ENCODE results near the gene FTH1. TPM values are rescaled to one million over a fixed set of nuclear protein-coding genes. Genes with fewer than 3 reads are reported as not detected.

The FTH1 gene
- polyA plus RNA-seq, 4 donors = 3,413 to 10,000 (median 8,267) TPM

DNA sequence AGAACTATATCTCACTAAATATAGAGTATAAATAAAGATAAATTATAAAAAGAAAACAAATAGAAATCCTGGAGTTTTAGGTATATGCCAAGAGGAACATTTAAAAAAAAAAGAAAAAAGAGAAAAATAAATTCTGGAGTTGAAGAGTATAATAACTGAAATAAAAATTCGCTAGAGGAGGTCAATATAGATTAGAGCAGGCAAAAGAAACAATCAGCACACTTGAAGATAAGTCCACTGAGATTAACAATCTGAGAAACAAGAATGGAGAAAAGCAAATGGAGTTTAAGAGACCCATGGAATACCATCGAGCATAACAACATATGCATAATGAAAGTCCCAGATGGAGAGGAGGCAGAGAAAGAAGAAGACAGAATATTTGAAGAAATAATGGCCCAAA is 31.6 kb downstream of the FTH1 start:
- no peak overlapping the region for H3K27ac ChIP-seq (ENCODE audit: low read depth in 1 of 3, low read length in 2 of 3)
- no peaks in the 10 kb centered on the region for H3K27me3 ChIP-seq (ENCODE audit: control insufficient read depth in 3 of 3, insufficient read depth in 3 of 3, low read length in 3 of 3)
- WGBS, 3 donors = 69 to 80% (median 70%) methylated on average over 2 of the region's 2 CpGs
- no peaks in the 10 kb centered on the region for H3K36me3 ChIP-seq (ENCODE audit: control insufficient read depth in 3 of 3, insufficient read depth in 2 of 3, low read depth in 1 of 3, low read length in 3 of 3)
- no peaks in the 10 kb centered on the region for H3K4me1 ChIP-seq (ENCODE audit: control insufficient read depth in 3 of 3, insufficient read depth in 2 of 3, low read depth in 1 of 3, low read length in 2 of 3)
- peaks cover 1 to 18% of the 10 kb centered on the region in 2 donors for H3K9me3 ChIP-seq (ENCODE audit: control insufficient read depth in 2 of 2, insufficient read depth in 1 of 2, low read depth in 1 of 2, low read length in 1 of 2)
- H3K4me3 ChIP-seq (ENCODE audit: low read depth in 1 of 3, low read length in 3 of 3) = no peak overlapping the region
- no peak for FAIRE-seq
- DNase-seq = no peak

DNA sequence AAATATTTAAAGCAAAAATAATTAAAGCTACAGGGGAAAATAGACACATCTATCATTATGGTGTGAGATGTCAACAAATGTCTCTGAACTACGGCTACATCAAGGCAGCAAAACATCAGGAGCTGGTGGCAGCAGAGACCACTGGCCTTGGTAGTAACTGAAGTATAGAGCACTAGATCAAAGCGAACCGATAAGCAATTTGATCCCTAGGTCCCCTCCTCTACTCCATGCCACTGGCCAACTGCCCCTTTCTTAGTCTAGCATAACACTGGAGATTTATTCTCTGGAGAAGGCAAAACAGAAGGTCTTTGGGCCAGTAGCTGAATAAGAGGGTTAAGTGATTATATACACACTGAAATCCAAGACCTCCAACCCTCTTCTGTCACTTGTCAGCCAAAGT is 36.5 kb downstream of the FTH1 start:
- Histone ChIP-seq H3K4me3 (ENCODE audit: low read depth in 1 of 3, low read length in 3 of 3) (no peak overlapping the region), H3K4me1 (ENCODE audit: control insufficient read depth in 3 of 3, insufficient read depth in 2 of 3, low read depth in 1 of 3, low read length in 2 of 3) (no peaks in the 10 kb centered on the region), H3K36me3 (ENCODE audit: control insufficient read depth in 3 of 3, insufficient read depth in 2 of 3, low read depth in 1 of 3, low read length in 3 of 3) (no peaks in the 10 kb centered on the region), H3K9me3 (ENCODE audit: control insufficient read depth in 2 of 2, insufficient read depth in 1 of 2, low read depth in 1 of 2, low read length in 1 of 2) (peaks cover 1 to 3% of the 10 kb centered on the region in 2 donors), H3K27ac (ENCODE audit: low read depth in 1 of 3, low read length in 2 of 3) (no peak overlapping the region), H3K27me3 (ENCODE audit: control insufficient read depth in 3 of 3, insufficient read depth in 3 of 3, low read length in 3 of 3) (no peaks in the 10 kb centered on the region)
- WGBS, 3 donors = 86 to 96% (median 94%) methylated on average over 3 of the region's 3 CpGs
- FAIRE-seq (no peak), DNase-seq (no peak)

DNA sequence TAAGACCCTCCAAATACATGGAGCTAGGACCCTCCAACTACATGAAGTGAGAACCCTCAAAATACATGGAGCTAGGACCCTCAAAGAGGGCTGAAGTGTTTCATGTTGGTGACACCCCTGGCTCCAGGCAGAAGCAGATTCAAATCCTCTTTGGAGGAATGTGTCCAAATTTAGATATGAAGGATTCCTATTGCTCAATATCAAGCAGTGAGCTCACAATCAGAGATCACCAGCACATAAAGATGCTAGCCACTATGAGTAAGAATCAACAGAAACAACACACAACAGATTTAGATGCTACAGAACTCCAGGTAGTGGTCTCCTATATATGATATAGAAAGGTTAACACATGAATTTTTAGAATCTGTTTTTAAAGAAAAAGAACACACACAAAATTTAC is 38.8 kb downstream of the FTH1 start:
- H3K4me3 ChIP-seq (ENCODE audit: low read depth in 1 of 3, low read length in 3 of 3) = no peak overlapping the region
- peaks cover 0 to 1% of the 10 kb centered on the region in 2 donors for H3K9me3 ChIP-seq (ENCODE audit: control insufficient read depth in 2 of 2, insufficient read depth in 1 of 2, low read depth in 1 of 2, low read length in 1 of 2)
- FAIRE-seq (no peak), DNase-seq (no peak)
- H3K4me1 ChIP-seq (ENCODE audit: control insufficient read depth in 3 of 3, insufficient read depth in 2 of 3, low read depth in 1 of 3, low read length in 2 of 3) = peaks cover 0 to 9% (median 0%) of the 10 kb centered on the region in 3 donors
- no peaks in the 10 kb centered on the region for H3K27me3 ChIP-seq (ENCODE audit: control insufficient read depth in 3 of 3, insufficient read depth in 3 of 3, low read length in 3 of 3)
- no peak overlapping the region for H3K27ac ChIP-seq (ENCODE audit: low read depth in 1 of 3, low read length in 2 of 3)
- no peaks in the 10 kb centered on the region for H3K36me3 ChIP-seq (ENCODE audit: control insufficient read depth in 3 of 3, insufficient read depth in 2 of 3, low read depth in 1 of 3, low read length in 3 of 3)

DNA sequence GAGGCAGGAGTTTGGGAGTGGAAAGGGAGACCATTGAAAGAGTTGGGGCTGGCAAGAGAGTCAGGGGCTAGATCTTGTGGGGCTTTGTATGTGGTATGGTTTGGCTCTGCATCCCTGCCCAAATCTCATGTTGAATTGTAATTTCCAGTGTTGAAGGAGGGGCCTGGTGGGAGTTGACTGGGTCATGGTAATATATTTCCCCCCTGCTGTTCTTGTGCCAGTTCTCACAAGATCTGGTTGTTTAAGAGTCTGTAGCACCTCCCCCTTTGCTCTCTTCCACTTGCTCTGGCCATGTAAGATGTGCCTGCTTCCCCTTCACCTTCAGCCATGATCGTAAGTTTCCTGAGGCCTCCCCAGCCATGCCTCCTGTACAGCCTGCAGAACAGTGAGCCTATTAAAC is 39.9 kb downstream of the FTH1 start:
- peaks cover 0 to 20% (median 0%) of the 10 kb centered on the region in 3 donors for H3K4me1 ChIP-seq (ENCODE audit: control insufficient read depth in 3 of 3, insufficient read depth in 2 of 3, low read depth in 1 of 3, low read length in 2 of 3)
- DNase-seq (no peak), FAIRE-seq (no peak)
- H3K36me3 ChIP-seq (ENCODE audit: control insufficient read depth in 3 of 3, insufficient read depth in 2 of 3, low read depth in 1 of 3, low read length in 3 of 3) = no peaks in the 10 kb centered on the region
- H3K4me3 ChIP-seq (ENCODE audit: low read depth in 1 of 3, low read length in 3 of 3) = no peak overlapping the region
- H3K27me3 ChIP-seq (ENCODE audit: control insufficient read depth in 3 of 3, insufficient read depth in 3 of 3, low read length in 3 of 3) = no peaks in the 10 kb centered on the region
- 88 to 95% (median 92%) methylated on average over 1 of the region's 1 CpG for WGBS, 3 donors
- H3K9me3 ChIP-seq (ENCODE audit: control insufficient read depth in 2 of 2, insufficient read depth in 1 of 2, low read depth in 1 of 2, low read length in 1 of 2) = no peaks in the 10 kb centered on the region
- no peak overlapping the region for H3K27ac ChIP-seq (ENCODE audit: low read depth in 1 of 3, low read length in 2 of 3)

DNA sequence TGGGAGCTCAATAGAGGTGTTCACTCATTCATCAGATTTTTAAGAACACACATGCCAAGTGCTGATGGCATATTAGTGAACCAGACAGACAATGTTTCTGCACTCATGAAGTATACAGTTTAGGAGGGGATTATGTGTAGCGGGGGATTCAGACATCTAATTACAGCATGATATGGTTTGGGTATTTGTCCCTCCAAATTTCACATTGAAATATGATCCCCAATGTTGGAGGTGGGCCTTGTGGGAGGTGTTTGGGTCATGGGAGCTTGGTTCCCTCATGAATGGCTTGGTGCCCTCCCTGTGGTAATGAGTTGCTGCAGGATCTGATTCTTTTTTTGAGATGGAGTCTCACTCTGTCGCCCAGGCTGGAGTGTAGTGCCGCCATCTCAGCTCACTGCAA is 41.2 kb downstream of the FTH1 start:
- WGBS, 3 donors = 95 to 100% (median 95%) methylated on average over 3 of the region's 3 CpGs
- FAIRE-seq = no peak

DNA sequence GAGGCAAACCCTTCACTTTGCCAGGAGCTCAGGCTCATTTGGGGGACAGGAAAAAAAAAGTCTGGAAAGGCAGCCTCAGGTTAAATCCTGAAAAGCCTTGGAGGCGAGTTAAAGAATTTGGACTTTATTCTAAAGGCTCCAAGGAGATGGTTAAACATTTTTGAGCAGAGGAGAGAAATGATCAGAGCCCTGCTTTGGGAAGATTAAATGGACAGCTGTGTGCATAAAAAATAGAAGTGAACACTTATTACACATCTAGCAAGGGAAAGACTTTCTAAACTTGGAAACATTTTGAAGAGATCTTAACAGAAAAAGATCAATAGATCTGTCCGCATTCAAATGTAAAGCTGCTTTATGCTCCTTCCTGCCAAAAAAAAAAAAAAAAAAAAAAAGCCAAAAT is 41.7 kb downstream of the FTH1 start:
- H3K36me3 ChIP-seq (ENCODE audit: control insufficient read depth in 3 of 3, insufficient read depth in 2 of 3, low read depth in 1 of 3, low read length in 3 of 3) = no peaks in the 10 kb centered on the region
- no peak overlapping the region for H3K4me3 ChIP-seq (ENCODE audit: low read depth in 1 of 3, low read length in 3 of 3)
- no peaks in the 10 kb centered on the region for H3K27me3 ChIP-seq (ENCODE audit: control insufficient read depth in 3 of 3, insufficient read depth in 3 of 3, low read length in 3 of 3)
- H3K4me1 ChIP-seq (ENCODE audit: control insufficient read depth in 3 of 3, insufficient read depth in 2 of 3, low read depth in 1 of 3, low read length in 2 of 3) = peaks cover 0 to 31% (median 0%) of the 10 kb centered on the region in 3 donors
- no peak overlapping the region for H3K27ac ChIP-seq (ENCODE audit: low read depth in 1 of 3, low read length in 2 of 3)
- H3K9me3 ChIP-seq (ENCODE audit: control insufficient read depth in 2 of 2, insufficient read depth in 1 of 2, low read depth in 1 of 2, low read length in 1 of 2) = no peaks in the 10 kb centered on the region
- 78 to 84% (median 80%) methylated on average over 2 of the region's 2 CpGs for WGBS, 3 donors
- DNase-seq (no peak), FAIRE-seq (no peak)

More for the DNA sequence above, 41.2 kb downstream of the FTH1 start:
- Histone ChIP-seq H3K4me3 (ENCODE audit: low read depth in 1 of 3, low read length in 3 of 3) (no peak overlapping the region), H3K27ac (ENCODE audit: low read depth in 1 of 3, low read length in 2 of 3) (no peak overlapping the region), H3K36me3 (ENCODE audit: control insufficient read depth in 3 of 3, insufficient read depth in 2 of 3, low read depth in 1 of 3, low read length in 3 of 3) (no peaks in the 10 kb centered on the region), H3K27me3 (ENCODE audit: control insufficient read depth in 3 of 3, insufficient read depth in 3 of 3, low read length in 3 of 3) (no peaks in the 10 kb centered on the region), H3K4me1 (ENCODE audit: control insufficient read depth in 3 of 3, insufficient read depth in 2 of 3, low read depth in 1 of 3, low read length in 2 of 3) (peaks cover 0 to 27% (median 0%) of the 10 kb centered on the region in 3 donors), H3K9me3 (ENCODE audit: control insufficient read depth in 2 of 2, insufficient read depth in 1 of 2, low read depth in 1 of 2, low read length in 1 of 2) (no peaks in the 10 kb centered on the region)
- no peak for DNase-seq

DNA sequence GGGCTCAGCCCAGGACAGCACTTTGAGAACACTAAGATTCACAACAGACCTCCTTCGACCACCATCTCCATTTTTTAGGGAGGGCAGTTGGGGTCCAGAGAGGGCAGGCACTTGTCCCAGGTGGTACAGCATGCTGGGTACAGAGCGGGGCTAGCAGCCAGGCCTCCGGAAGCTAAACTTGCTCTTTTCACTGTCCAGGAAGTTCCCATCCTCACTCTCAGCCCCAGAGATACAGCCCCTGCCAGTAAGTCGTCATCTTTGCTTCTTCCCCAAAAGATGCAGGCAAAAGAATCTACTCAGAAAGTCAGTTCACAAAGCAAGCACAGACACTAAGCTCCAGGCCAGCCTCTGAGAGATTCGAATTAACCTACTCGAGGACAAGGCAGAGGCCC is 43.4 kb downstream of the FTH1 start:
- Histone ChIP-seq H3K9me3 (ENCODE audit: control insufficient read depth in 2 of 2, insufficient read depth in 1 of 2, low read depth in 1 of 2, low read length in 1 of 2) (no peaks in the 10 kb centered on the region), H3K27me3 (ENCODE audit: control insufficient read depth in 3 of 3, insufficient read depth in 3 of 3, low read length in 3 of 3) (peaks cover 0 to 4% (median 0%) of the 10 kb centered on the region in 3 donors), H3K36me3 (ENCODE audit: control insufficient read depth in 3 of 3, insufficient read depth in 2 of 3, low read depth in 1 of 3, low read length in 3 of 3) (no peaks in the 10 kb centered on the region), H3K4me1 (ENCODE audit: control insufficient read depth in 3 of 3, insufficient read depth in 2 of 3, low read depth in 1 of 3, low read length in 2 of 3) (peaks cover 0 to 47% (median 0%) of the 10 kb centered on the region in 3 donors), H3K4me3 (ENCODE audit: low read depth in 1 of 3, low read length in 3 of 3) (no peak overlapping the region), H3K27ac (ENCODE audit: low read depth in 1 of 3, low read length in 2 of 3) (peak overlapping the region in 2 of 3 donors; percentile 89 to 90)
- WGBS, 3 donors = 63 to 77% (median 67%) methylated on average over 6 of the region's 6 CpGs
- DNase-seq (no peak), FAIRE-seq (no peak)

DNA sequence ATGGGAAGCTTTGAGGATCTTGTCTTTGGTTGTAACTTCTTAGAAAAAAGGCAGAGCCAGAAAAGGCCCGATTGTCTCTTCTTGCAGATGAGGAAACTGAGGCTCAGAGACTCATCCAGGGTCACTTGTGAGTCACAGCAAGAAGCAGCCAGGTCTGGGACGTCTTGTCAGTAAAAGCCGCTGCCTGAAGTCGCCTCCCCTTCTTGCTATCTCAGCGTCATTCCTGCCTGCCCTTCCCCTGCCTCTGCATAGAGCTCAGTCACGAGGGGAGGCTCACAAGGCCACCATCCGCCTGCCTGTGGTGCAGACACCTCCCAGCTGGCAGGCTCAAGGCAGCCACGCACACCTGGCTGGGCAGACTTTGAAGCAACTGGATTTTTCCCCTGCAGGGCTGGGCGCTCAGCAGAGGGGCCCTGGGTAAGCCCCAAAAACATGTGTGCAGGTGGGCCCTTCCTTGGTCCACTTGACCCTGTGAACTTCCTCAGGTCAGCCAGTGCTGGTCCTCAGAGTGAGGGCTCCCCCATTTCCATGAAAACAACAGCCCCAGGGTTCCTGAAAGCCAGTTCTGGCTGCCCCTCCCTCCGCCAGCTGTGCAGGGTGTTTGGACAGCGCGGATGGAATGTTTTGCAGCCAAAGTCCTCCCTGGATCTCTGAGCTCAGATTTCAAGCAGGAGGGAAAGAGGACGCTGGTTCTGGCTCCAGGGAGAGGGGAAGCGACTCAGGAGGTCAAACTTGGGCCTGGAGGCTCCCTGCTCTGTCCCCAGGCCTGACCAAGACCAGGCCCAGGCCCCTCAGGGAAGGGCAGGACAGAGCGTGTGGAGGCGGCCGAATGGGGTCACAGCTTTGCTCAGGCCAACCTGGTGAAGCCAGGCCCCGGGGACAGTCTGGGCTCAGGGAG is 44.0 kb downstream of the FTH1 start:
- Histone ChIP-seq H3K9me3 (ENCODE audit: control insufficient read depth in 2 of 2, insufficient read depth in 1 of 2, low read depth in 1 of 2, low read length in 1 of 2) (no peaks in the 10 kb centered on the region), H3K36me3 (ENCODE audit: control insufficient read depth in 3 of 3, insufficient read depth in 2 of 3, low read depth in 1 of 3, low read length in 3 of 3) (no peaks in the 10 kb centered on the region), H3K27ac (ENCODE audit: low read depth in 1 of 3, low read length in 2 of 3) (peak overlapping the region in 2 of 3 donors; percentile 89 to 90), H3K4me3 (ENCODE audit: low read depth in 1 of 3, low read length in 3 of 3) (no peak overlapping the region), H3K27me3 (ENCODE audit: control insufficient read depth in 3 of 3, insufficient read depth in 3 of 3, low read length in 3 of 3) (peaks cover 0 to 9% (median 0%) of the 10 kb centered on the region in 3 donors), H3K4me1 (ENCODE audit: control insufficient read depth in 3 of 3, insufficient read depth in 2 of 3, low read depth in 1 of 3, low read length in 2 of 3) (peaks cover 0 to 53% (median 0%) of the 10 kb centered on the region in 3 donors)
- DNase-seq (peak; percentile 39 to 94), FAIRE-seq (no peak)
- WGBS, 3 donors = 24 to 36% (median 28%) methylated on average over 18 of the region's 18 CpGs

All from small intestine (tissue), 7 donors.